Mammary epithelial cell (primary cell): ENCODE data around the gene KHK.

Source experiments
- EZH2 ChIP-seq: IDR thresholded peaks from 2 replicates; pipeline ENCODE4 v1.6.1; 2012; ENCODE audit warnings: low read length, inconsistent platforms, borderline replicate concordance
- TF ChIP-seq, protein P1 (sequence below), 2 donors: IDR thresholded peaks in 1 of 2; conservative IDR thresholded peaks in 1 of 2; 2 replicates each; pipeline ENCODE4 v1.5.1; 2011 to 2012; ENCODE audit warnings: inconsistent platforms in 2 of 2, low read length in 2 of 2, mild to moderate bottlenecking in 2 of 2, control low read depth in 1 of 2, low read depth in 1 of 2; ENCODE audit not compliant: insufficient read depth in 1 of 2; ENCODE audit errors: extremely low read depth in 1 of 2

DNA sequence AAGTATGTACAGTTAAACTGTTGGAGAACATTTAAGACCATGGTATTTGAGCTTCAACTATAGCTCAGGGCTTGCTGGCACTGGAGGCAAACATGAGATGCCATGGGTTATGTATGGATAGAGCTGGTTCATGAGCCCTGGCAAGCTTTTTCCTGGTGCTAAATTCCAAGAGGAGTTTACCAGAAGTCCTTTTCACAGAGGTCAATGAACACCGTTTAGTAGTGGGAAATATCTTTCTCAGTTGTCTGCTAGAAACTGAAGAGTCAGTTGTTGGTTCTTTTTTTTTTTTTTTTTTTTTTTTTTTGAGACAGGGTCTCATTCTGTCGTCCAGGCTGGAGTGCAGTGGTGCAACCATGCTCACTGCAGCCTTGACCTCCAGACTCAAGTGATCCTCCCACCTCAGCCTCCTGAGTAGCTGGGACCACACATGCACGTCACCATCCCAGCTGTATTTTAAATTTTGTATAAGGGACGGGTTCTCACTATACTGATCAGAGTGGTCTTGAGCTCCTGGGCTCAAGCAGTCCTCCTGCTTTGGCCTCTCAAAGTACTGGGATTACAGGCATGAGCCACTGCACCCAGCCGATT is 1.3 kb downstream of the KHK start:
- TF ChIP-seq, protein P1, sequence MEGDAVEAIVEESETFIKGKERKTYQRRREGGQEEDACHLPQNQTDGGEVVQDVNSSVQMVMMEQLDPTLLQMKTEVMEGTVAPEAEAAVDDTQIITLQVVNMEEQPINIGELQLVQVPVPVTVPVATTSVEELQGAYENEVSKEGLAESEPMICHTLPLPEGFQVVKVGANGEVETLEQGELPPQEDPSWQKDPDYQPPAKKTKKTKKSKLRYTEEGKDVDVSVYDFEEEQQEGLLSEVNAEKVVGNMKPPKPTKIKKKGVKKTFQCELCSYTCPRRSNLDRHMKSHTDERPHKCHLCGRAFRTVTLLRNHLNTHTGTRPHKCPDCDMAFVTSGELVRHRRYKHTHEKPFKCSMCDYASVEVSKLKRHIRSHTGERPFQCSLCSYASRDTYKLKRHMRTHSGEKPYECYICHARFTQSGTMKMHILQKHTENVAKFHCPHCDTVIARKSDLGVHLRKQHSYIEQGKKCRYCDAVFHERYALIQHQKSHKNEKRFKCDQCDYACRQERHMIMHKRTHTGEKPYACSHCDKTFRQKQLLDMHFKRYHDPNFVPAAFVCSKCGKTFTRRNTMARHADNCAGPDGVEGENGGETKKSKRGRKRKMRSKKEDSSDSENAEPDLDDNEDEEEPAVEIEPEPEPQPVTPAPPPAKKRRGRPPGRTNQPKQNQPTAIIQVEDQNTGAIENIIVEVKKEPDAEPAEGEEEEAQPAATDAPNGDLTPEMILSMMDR (conservative IDR thresholded peaks at IDR 0.05 in 1 of 2, IDR thresholded peaks at IDR 0.05 in 1 of 2; ENCODE audit: extremely low read depth in 1 of 2, insufficient read depth in 1 of 2, low read depth in 1 of 2, low read length in 2 of 2) = no peak
- TF ChIP-seq EZH2 = no peak
